HG02759 (cell line): ENCODE measurements around the gene PAX4.

Source experiments
- ATAC-seq: cut with Tn5 transposase; IDR thresholded peaks from one replicate; pipeline ENCODE4 v1.9.1; 2021; ENCODE audit warnings: mild to moderate bottlenecking, moderate library complexity; ENCODE audit not compliant: unreplicated experiment

The PAX4 gene

GRCh38 chr7:127632276-127632910 is 14.5 kb upstream of the PAX4 start:
- ATAC-seq = no peak

DNA sequence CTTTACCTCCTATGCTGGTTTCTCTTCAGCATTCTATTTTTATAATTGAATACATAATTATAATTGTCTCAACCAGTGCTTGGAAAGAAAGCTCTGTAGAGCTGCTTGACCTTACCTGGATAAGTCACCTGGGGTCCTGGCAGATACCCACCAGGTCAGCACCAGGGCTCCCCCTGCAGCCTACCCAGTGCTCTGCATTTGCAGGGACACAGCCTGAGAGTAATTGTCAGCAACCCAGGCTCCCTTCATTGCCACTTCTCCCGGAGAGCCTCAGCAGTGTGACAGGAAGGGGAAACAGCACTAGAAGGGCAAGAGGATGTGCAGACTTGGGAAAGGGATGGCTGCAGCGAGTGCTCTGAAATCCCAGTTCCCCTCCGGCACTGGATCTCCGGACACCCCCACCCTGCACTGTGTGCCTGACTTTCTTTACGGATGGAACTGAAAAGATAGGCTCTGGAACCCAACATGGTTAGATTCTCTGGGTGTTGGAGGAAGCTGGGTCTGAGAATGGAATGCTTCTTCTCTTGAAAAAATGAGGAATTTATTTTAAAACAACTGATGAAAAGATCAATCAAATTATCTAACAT is 11.4 kb upstream of the PAX4 start:
- peak; percentile 74 for ATAC-seq

- ATAC-seq = no peak
These were observed 10.5 kb upstream of the PAX4 start for GRCh38 chr7:127628445-127628844.

- no peak for ATAC-seq
These were observed 7.4 kb upstream of the PAX4 start for GRCh38 chr7:127625331-127625730.

GRCh38 chr7:127620406-127621233 is 2.7 kb upstream of the PAX4 start:
- ATAC-seq = no peak

GRCh38 chr7:127619681-127620405 is 1.9 kb upstream of the PAX4 start:
- ATAC-seq = peak; percentile 44

GRCh38 chr7:127618775-127619174 is 833 bp upstream of the PAX4 start:
- no peak for ATAC-seq

- no peak for ATAC-seq
These were observed 1.2 kb downstream of the PAX4 start for GRCh38 chr7:127616724-127617123.

DNA sequence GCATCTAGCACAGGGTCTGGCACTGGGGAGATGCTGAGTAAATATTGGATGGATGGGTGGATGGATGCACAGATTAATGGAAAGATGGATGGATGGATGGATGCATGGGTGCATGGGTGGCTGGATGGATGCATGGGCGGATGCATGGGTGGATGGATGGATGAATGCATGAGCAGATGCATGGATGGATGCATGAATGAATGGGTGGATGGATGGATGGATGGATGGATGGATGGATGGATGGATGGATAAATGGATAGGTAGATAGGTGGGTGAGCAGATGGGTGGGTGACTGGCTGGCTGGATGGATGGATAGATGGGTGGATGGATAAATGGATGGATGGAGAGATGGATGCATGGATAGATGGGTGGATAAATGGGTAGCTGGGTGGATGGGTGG is 5.7 kb downstream of the PAX4 start:
- no peak for ATAC-seq

DNA sequence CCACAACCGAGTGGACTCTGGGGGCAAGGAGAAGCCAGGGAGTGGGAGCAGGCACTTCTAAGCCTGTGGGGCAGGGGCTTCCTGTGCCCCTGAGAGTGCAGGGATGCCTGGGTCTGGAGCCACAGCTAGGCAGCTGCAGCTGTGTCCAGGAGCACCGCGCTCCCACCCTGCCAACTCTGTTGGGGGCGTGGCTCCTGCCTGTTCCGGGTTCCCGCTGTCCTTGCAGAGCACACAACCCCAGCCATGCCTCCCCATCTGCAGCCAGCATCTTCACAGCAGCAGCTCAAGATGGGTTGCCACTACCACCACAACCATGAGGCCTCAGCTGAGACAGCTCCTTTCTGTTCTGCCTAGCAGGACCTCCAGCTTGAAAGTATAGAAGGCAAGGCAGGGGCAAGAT is 8.6 kb downstream of the PAX4 start:
- no peak for ATAC-seq

DNA sequence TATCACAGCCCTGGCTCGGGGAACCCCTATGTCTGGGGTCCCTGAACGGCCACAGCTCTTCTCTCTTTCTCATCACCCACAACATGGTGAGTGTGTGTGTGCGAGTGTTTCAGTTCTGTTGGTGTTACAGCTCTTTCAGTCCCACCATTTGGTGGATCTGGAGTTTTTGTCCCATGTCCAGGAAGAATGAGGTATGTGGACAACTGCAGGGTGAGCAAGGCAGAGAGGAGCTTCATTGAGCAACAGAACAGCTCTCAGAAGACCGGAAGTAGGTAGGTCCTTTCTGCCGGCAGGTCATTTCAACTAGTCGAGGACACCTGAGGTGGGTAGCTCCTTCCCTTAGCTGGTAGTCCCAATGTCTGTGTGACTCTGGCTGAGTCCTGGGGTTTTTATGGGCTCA is 9.5 kb downstream of the PAX4 start:
- no peak for ATAC-seq

DNA sequence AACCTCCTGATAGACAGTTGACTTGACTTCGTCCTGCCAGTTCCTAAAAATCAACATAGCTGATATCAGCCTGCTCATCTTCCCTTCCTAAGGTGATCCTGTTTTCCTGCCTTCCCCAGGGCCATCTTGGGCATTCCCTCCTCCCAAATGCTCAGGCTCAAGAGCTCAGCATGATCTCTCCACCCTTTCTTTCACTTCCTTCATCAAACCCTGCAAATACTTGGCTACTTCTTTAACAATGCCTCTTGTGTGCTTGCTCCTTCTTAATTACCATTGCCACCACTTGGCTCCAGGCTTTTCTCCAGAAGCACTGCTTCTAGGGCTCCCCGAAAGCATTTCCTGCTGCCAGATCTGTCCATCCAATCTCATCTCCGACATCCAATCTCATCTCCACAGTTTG is 17.1 kb downstream of the PAX4 start:
- ATAC-seq = no peak

DNA sequence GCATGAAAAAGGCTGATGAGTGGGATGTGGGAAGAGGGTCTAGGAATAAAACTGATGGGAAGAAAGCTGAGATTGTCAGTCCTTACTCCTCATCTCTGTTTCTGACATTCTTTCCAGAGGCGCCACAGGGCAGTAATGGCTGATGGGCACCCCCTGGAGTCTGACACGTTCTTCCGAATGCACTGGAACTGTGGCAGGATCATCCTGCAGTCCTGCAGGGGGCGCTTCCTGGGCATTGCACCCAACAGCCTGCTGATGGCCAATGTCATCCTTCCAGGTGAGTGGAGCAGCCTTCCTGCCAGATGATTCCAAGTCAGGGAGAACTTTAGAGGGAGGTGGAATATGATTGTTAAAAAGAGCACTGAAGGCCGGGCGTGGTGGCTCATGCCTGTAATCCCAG is 19.6 kb downstream of the PAX4 start:
- ATAC-seq = no peak

- ATAC-seq = no peak
These were observed 22.2 kb downstream of the PAX4 start for GRCh38 chr7:127595737-127596136.

GRCh38 chr7:127594490-127594889 is 23.5 kb downstream of the PAX4 start:
- ATAC-seq = peak; percentile 53

DNA sequence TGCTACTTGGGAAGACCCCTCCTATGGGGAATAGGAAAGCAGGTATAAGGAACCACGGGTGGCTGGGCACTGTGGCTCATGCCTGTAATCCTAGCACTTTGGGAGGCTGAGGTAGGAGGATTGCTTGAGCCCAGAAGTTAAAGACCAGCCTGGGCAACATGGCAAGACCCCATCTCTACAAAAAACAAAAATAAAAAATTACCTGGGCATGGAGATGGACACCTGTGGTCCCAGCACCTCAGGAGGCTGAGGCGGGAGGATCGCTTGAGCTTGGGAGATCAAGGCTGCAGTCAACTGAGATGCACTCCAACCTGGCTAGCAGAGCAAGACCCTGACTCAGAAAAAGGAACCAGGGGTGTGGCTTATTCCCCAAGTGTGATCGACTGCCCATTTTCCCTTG is 25.4 kb downstream of the PAX4 start:
- ATAC-seq = no peak

DNA sequence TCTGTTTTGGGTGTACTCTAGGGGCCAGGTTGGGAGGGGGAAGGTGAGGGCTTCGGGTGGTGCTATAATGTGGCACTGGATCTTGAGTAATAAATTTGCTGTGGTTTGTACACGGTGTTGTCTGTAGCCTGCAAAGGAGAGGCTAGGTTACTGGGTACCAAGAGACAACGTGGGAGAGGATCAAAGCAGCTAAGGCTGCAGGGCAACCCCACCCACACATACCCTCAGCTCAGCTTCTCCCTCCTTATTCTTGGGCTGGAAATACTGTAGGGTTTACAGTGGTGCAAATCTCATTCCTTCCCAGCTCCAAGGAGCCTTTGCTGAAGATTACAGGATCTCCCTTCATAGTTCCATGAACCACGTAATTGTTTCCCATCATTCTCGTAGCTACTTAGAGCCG is 26.4 kb downstream of the PAX4 start:
- ATAC-seq = no peak

DNA sequence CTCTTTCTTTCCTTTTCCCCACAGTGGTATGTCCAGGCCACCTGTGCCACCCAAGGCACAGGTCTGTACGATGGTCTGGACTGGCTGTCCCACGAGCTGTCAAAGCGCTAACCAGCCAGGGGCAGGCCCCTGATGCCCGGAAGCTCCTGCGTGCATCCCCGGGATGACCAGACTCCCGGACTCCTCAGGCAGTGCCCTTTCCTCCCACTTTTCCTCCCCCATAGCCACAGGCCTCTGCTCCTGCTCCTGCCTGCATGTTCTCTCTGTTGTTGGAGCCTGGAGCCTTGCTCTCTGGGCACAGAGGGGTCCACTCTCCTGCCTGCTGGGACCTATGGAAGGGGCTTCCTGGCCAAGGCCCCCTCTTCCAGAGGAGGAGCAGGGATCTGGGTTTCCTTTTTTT is 26.8 kb downstream of the PAX4 start:
- ATAC-seq = no peak

- no peak for ATAC-seq
These were observed 28.0 kb downstream of the PAX4 start for GRCh38 chr7:127589896-127590295.

- peak; percentile 13 for ATAC-seq
These were observed 29.1 kb downstream of the PAX4 start for GRCh38 chr7:127588697-127589482.
